SU-DHL-6 (cell line): ENCODE measurements around the gene USP31.

Source experiments
- H2AFZ ChIP-seq: fragments of 200-600 bp; sonication (generic); 2 replicates; pipeline ENCODE4 v1.6.1; 2014; ENCODE audit warnings: low read depth, mild to moderate bottlenecking, moderate library complexity, mixed read lengths, antibody characterized with exemption, low read length; ENCODE audit not compliant: severe bottlenecking
- H3F3A ChIP-seq: fragments of 200-600 bp; shearing (Covaris generic); 2 replicates; pipeline ENCODE4 v1.6.0; 2016; ENCODE audit warnings: antibody characterized with exemption, mild to moderate bottlenecking; ENCODE audit not compliant: insufficient read depth
- H3K27ac ChIP-seq: fragments of 200-600 bp; sonication (generic); 2 replicates; pipeline ENCODE4 v1.5.1; 2016; ENCODE audit warnings: low read depth, mild to moderate bottlenecking, low read length, moderate library complexity, mixed read lengths
- H3K27me3 ChIP-seq: fragments of 200-600 bp; sonication (generic), shearing (Covaris generic); 2 replicates; pipeline ENCODE4 v1.6.0; 2014; ENCODE audit warnings: mild to moderate bottlenecking, low read length
- H3K36me3 ChIP-seq: fragments of 200-600 bp; sonication (generic); 2 replicates; pipeline ENCODE4 v1.6.1; 2014; ENCODE audit warnings: mild to moderate bottlenecking, low read length, mixed read lengths
- H3K4me2 ChIP-seq: fragments of 300-600, 200-600 bp; shearing (Covaris generic), sonication (generic); 2 replicates; pipeline ENCODE4 v1.6.0; 2014; ENCODE audit warnings: low read length, low read depth, mild to moderate bottlenecking; ENCODE audit not compliant: poor library complexity, severe bottlenecking
- H3K4me3 ChIP-seq: fragments of 200-600 bp; sonication (generic); 2 replicates; pipeline ENCODE4 v1.5.1; 2014; ENCODE audit warnings: antibody characterized with exemption, low read length, mild to moderate bottlenecking, mixed read lengths; ENCODE audit not compliant: insufficient read depth, poor library complexity, severe bottlenecking
- H3K79me2 ChIP-seq: fragments of 200-600 bp; sonication (generic); 2 replicates; pipeline ENCODE4 v1.6.1; 2014; ENCODE audit warnings: mild to moderate bottlenecking, low read length, moderate library complexity; ENCODE audit not compliant: insufficient read depth
- H3K9ac ChIP-seq: fragments of 200-600 bp; sonication (generic); 2 replicates; pipeline ENCODE4 v1.7.0; 2014; ENCODE audit warnings: mild to moderate bottlenecking, low read length
- H3K9me2 ChIP-seq: fragments of 200-600 bp; sonication (generic); replicated peaks from 2 replicates; pipeline ENCODE4 v1.6.1; 2014; ENCODE audit warnings: low read length; ENCODE audit not compliant: insufficient read depth
- H3K9me3 ChIP-seq: fragments of 200-600 bp; sonication (generic); 2 replicates; pipeline ENCODE4 v1.6.1; 2014; ENCODE audit warnings: low read length, mixed read lengths; ENCODE audit not compliant: insufficient read depth
- H4K20me1 ChIP-seq: fragments of 200-600 bp; sonication (generic); 2 replicates; pipeline ENCODE4 v1.6.1; 2014; ENCODE audit warnings: low read depth, mild to moderate bottlenecking, antibody characterized with exemption, low read length, moderate library complexity, mixed read lengths
- EZH2phosphoT487 ChIP-seq: fragments of 200-600 bp; sonication (generic), shearing (Covaris generic); conservative IDR thresholded peaks from 2 replicates; pipeline ENCODE4 v1.6.1; 2018; ENCODE audit warnings: mild to moderate bottlenecking, antibody characterized with exemption, low read length, moderate library complexity, mixed read lengths
- TF ChIP-seq, protein P1 (sequence below): fragments of 200-600 bp; sonication (generic); IDR thresholded peaks from one replicate; pipeline ENCODE4 v1.5.1; 2017; ENCODE audit warnings: antibody characterized with exemption, mild to moderate bottlenecking, low read length, moderate library complexity; ENCODE audit not compliant: insufficient read depth, poor library complexity, severe bottlenecking

The USP31 gene

DNA sequence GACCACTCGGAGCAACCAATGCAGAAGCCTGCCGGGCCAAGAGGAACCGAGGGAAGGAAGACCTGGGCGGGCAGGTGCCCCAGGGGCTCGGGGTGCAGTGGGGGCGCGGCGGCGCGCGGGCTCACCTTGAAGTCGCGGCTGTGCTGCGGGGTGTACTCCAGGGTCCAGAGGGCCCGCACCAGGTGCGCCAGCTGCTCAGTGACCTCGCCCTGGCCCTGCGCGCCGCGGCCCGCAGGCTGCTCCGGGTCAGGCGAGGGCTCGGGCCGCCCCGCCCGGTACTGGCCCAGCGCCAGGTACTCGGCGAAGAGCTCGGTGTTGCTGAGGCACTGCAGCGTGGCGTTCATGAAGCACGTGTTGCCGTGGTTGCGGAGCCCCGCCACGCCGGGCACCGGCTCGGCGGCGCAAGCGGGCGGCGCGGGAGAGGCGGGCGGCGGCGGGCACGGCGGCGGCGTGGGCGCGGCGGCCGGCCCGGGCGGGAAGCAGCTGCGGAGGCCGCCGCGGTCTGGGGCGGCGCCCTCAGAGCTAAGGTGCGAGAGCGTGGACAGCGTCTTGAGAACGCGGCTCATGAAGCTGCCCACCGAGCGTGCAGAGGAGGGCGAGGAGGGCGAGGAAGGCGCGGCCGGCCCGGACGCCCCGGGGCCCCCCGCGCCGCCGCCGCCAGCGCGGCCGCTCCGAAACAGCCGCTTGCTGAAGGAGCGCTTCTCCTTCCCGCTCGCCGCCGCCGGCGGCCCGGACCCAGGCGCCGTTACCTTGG is 562 bp downstream of the USP31 start:
- Histone ChIP-seq H4K20me1 (no peaks in the 10 kb centered on the region; the same call in 1 of the 2 replicates), H3K4me3 (peak overlapping the region; percentile 53), H3K79me2 (peaks cover 37% of the 10 kb centered on the region; the same call in 1 of the 2 replicates), H3K9me3 (no peaks in the 10 kb centered on the region), H3K36me3 (no peaks in the 10 kb centered on the region), H3K27me3 (no peaks in the 10 kb centered on the region), H3K27ac (no peak overlapping the region), H3K9me2 (no peaks in the 10 kb centered on the region), H2AFZ (peak overlapping the region; percentile 0), H3F3A (no peaks in the 10 kb centered on the region), H3K9ac (peak overlapping the region; percentile 62), H3K4me2 (peak overlapping the region; percentile 62)
- TF ChIP-seq EZH2phosphoT487: no peak
- TF ChIP-seq, protein P1, sequence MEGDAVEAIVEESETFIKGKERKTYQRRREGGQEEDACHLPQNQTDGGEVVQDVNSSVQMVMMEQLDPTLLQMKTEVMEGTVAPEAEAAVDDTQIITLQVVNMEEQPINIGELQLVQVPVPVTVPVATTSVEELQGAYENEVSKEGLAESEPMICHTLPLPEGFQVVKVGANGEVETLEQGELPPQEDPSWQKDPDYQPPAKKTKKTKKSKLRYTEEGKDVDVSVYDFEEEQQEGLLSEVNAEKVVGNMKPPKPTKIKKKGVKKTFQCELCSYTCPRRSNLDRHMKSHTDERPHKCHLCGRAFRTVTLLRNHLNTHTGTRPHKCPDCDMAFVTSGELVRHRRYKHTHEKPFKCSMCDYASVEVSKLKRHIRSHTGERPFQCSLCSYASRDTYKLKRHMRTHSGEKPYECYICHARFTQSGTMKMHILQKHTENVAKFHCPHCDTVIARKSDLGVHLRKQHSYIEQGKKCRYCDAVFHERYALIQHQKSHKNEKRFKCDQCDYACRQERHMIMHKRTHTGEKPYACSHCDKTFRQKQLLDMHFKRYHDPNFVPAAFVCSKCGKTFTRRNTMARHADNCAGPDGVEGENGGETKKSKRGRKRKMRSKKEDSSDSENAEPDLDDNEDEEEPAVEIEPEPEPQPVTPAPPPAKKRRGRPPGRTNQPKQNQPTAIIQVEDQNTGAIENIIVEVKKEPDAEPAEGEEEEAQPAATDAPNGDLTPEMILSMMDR: no peak

DNA sequence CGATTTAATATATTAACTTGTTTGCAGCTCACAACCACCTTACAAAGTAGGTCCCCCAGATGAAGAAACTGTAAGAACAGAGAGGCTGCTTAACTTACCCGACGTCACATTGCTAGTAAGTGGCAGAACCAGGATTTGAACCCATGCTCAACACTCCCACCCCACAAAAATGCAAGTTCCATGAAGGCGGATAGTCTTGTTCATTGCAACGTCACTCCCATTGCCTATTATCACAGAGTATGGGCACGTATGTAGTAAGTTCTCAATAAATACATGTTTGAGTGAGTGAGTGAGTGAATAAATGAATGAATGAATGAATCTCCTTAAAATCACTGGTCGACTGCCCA is 1.1 kb downstream of the USP31 start:
- Histone ChIP-seq H3K4me2 (peak overlapping the region; percentile 62), H2AFZ (peak overlapping the region; percentile 0), H3K4me3 (peak overlapping the region; percentile 53), H3K79me2 (peaks cover 40% of the 10 kb centered on the region), H3K9me3 (no peaks in the 10 kb centered on the region), H3F3A (no peaks in the 10 kb centered on the region), H3K27ac (no peak overlapping the region), H3K9me2 (no peaks in the 10 kb centered on the region), H3K36me3 (no peaks in the 10 kb centered on the region), H3K27me3 (no peaks in the 10 kb centered on the region), H4K20me1 (no peaks in the 10 kb centered on the region; the same call in 1 of the 2 replicates), H3K9ac (peak overlapping the region; percentile 62)
- TF ChIP-seq, protein P1: no peak
- TF ChIP-seq EZH2phosphoT487: no peak

DNA sequence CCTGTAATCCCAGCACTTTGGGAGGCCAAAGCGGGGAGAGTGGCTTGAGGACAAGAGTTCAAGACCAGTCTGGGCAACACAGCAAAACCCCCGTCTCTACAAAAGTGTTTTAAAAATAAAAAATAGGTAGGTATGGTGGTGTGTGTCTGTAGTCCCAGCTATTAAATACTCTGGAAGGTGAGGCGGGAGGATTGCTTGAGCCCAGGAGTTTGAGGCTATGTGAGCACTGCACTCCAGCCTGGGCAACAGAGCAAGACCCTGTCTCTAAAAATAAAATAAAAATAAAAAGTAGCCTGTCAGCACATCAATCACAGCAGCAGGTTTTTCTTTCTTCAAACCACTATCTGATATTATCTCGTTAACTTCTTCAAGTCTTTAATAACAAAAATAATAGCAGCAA is 1.6 kb downstream of the USP31 start:
- no peaks in the 10 kb centered on the region; the same call in 1 of the 2 replicates for H4K20me1 ChIP-seq
- peak overlapping the region; percentile 53 for H3K4me3 ChIP-seq
- H3F3A ChIP-seq: no peaks in the 10 kb centered on the region
- H3K27ac ChIP-seq: no peak overlapping the region
- no peak overlapping the region for H2AFZ ChIP-seq
- H3K9ac ChIP-seq: no peak overlapping the region
- no peaks in the 10 kb centered on the region for H3K9me2 ChIP-seq
- TF ChIP-seq, protein P1: no peak
- TF ChIP-seq EZH2phosphoT487: no peak
- H3K9me3 ChIP-seq: no peaks in the 10 kb centered on the region
- H3K4me2 ChIP-seq: peak overlapping the region; percentile 62
- no peaks in the 10 kb centered on the region for H3K27me3 ChIP-seq
- no peaks in the 10 kb centered on the region for H3K36me3 ChIP-seq
- peaks cover 45% of the 10 kb centered on the region for H3K79me2 ChIP-seq
